DND-41 (cell line): ENCODE results near the gene CSF3.
A peak's percentile ranks its signal among the peaks of the same experiment; 100 is the strongest.
"Not testable (repeated sequence)": the region's sequence is repeated elsewhere in the genome, so short reads cannot be mapped to it uniquely, and the experiment has no call there.

ENCODE experiments used
- ATAC-seq: fragments of 200-7000 bp; cut with Tn5 transposase; 3 replicates; pipeline ENCODE4 v1.9.1; 2021; ENCODE audit warnings: low read depth; ENCODE audit not compliant: insufficient read depth
- DNase-seq: peaks from one replicate; pipeline ENCODE4 v3.0.0-alpha.2; 2020
- H2AFZ ChIP-seq: 2 replicates; pipeline ENCODE4 v1.6.0; 2012; ENCODE audit warnings: low read depth, low read length
- H3K27ac ChIP-seq: 2 replicates; pipeline ENCODE4 v1.5.1; 2012; ENCODE audit warnings: low read length, inconsistent platforms
- H3K27me3 ChIP-seq: fragments of 200-600 bp; sonication (generic); 2 replicates; pipeline ENCODE4 v1.6.0; 2012; ENCODE audit warnings: low read length, mild to moderate bottlenecking, inconsistent platforms; ENCODE audit not compliant: insufficient read depth, poor library complexity
- H3K36me3 ChIP-seq: 2 replicates; pipeline ENCODE4 v1.5.1; 2012; ENCODE audit warnings: low read length, inconsistent platforms; ENCODE audit not compliant: insufficient read depth
- H3K4me1 ChIP-seq: 2 replicates; pipeline ENCODE4 v1.5.1; 2012; ENCODE audit warnings: mild to moderate bottlenecking, low read length; ENCODE audit not compliant: insufficient read depth
- H3K4me2 ChIP-seq: 2 replicates; pipeline ENCODE4 v1.6.0; 2012; ENCODE audit warnings: mild to moderate bottlenecking, moderate library complexity, low read length, inconsistent platforms; ENCODE audit not compliant: insufficient read depth
- H3K4me3 ChIP-seq, 2 experiments: fragments of 200-600 bp in 1 of 2; shearing (Covaris generic) in 1 of 2; 2 replicates each; pipeline ENCODE4 v1.5.1; 2012 to 2016; ENCODE audit warnings: inconsistent platforms in 2 of 2, low read length in 2 of 2, mild to moderate bottlenecking in 2 of 2, low read depth in 1 of 2, moderate library complexity in 1 of 2
- H3K79me2 ChIP-seq: 2 replicates; pipeline ENCODE4 v1.6.0; 2012; ENCODE audit warnings: low read length, inconsistent platforms; ENCODE audit not compliant: insufficient read depth
- H3K9ac ChIP-seq: 2 replicates; pipeline ENCODE4 v1.6.0; 2012; ENCODE audit warnings: low read depth, mild to moderate bottlenecking, inconsistent platforms, low read length, moderate library complexity
- H3K9me3 ChIP-seq: 2 replicates; pipeline ENCODE4 v1.5.1; 2012; ENCODE audit warnings: low read length, moderate library complexity, mild to moderate bottlenecking, inconsistent platforms; ENCODE audit not compliant: insufficient read depth, severe bottlenecking
- H4K20me1 ChIP-seq: 2 replicates; pipeline ENCODE4 v1.6.0; 2012; ENCODE audit warnings: low read length; ENCODE audit not compliant: insufficient read depth
- CTCF ChIP-seq: IDR thresholded peaks from 2 replicates; pipeline ENCODE4 v1.5.1; 2012; ENCODE audit warnings: borderline replicate concordance, low read length, moderate library complexity, mild to moderate bottlenecking; ENCODE audit not compliant: poor library complexity, severe bottlenecking; ENCODE audit errors: extremely low read depth
- EZH2 ChIP-seq: IDR thresholded peaks from 3 replicates; pipeline ENCODE4 v1.6.1; 2012; ENCODE audit warnings: borderline replicate concordance, low read depth, mild to moderate bottlenecking, moderate library complexity, low read length, inconsistent platforms; ENCODE audit not compliant: severe bottlenecking

CSF3 gene

GRCh38 chr17:39997543-39997942 lies 17.7 kb upstream of the CSF3 start:
- Histone ChIP-seq H3K4me1 (no peaks in the 10 kb centered on the region), H3K79me2 (no peaks in the 10 kb centered on the region), H4K20me1 (peaks cover 12% of the 10 kb centered on the region), H3K27me3 (no peaks in the 10 kb centered on the region), H3K9ac (no peak overlapping the region), H2AFZ (no peak overlapping the region), H3K27ac (no peak overlapping the region), H3K4me2 (no peak overlapping the region), H3K9me3 (no peaks in the 10 kb centered on the region), H3K36me3 (peaks cover 55% of the 10 kb centered on the region), H3K4me3 (no peak overlapping the region)
- no peak for TF ChIP-seq CTCF
- TF ChIP-seq EZH2: no peak
- ATAC-seq: peak; percentile 23; the same call in 1 of the 3 replicates
- no peak for DNase-seq

GRCh38 chr17:39999067-39999466 lies 16.2 kb upstream of the CSF3 start:
- no peak overlapping the region for H3K27ac ChIP-seq
- H3K4me1 ChIP-seq: no peaks in the 10 kb centered on the region
- TF ChIP-seq EZH2 (no peak), CTCF (no peak)
- DNase-seq: no peak
- peaks cover 40% of the 10 kb centered on the region for H3K36me3 ChIP-seq
- peak; percentile 13; the same call in 1 of the 3 replicates for ATAC-seq
- no peak overlapping the region for H3K4me3 ChIP-seq
- no peak overlapping the region for H3K4me2 ChIP-seq
- no peaks in the 10 kb centered on the region for H3K79me2 ChIP-seq
- H3K27me3 ChIP-seq: no peaks in the 10 kb centered on the region
- no peaks in the 10 kb centered on the region for H3K9me3 ChIP-seq
- no peak overlapping the region for H2AFZ ChIP-seq
- no peak overlapping the region for H3K9ac ChIP-seq
- H4K20me1 ChIP-seq: peaks cover under 1% of the 10 kb centered on the region

- Histone ChIP-seq H3K27ac (no peak overlapping the region), H2AFZ (no peak overlapping the region), H4K20me1 (no peaks in the 10 kb centered on the region; the same call in none of the 2 replicates), H3K27me3 (no peaks in the 10 kb centered on the region), H3K9ac (no peak overlapping the region), H3K79me2 (no peaks in the 10 kb centered on the region), H3K4me1 (no peaks in the 10 kb centered on the region), H3K4me3 (no peak overlapping the region), H3K36me3 (peaks cover 29% of the 10 kb centered on the region), H3K9me3 (no peaks in the 10 kb centered on the region), H3K4me2 (no peak overlapping the region)
- TF ChIP-seq CTCF (no peak), EZH2 (no peak)
- DNase-seq (no peak), ATAC-seq (no peak)
Observed at GRCh38 chr17:40000161-40000560, 15.1 kb upstream of the CSF3 start.

- H3K27ac ChIP-seq, DNase-seq, ATAC-seq, H3K79me2 ChIP-seq, H3K4me2 ChIP-seq, H3K4me3 ChIP-seq, H3K4me1 ChIP-seq, H3K27me3 ChIP-seq, H4K20me1 ChIP-seq, H3K9ac ChIP-seq, H3K9me3 ChIP-seq, H2AFZ ChIP-seq: not testable (repeated sequence)
- peaks cover 17% of the 10 kb centered on the region for H3K36me3 ChIP-seq
Observed at GRCh38 chr17:40001335-40001734, 13.9 kb upstream of the CSF3 start.
